ENCODE results near the gene TCN1. TPM values are rescaled to one million over a fixed set of nuclear protein-coding genes. Genes with fewer than 3 reads are reported as not detected.

The TCN1 gene
- total and polyA plus RNA-seq, 9 of the 15 experiments (the other 6 are each of a cell fraction or from before 2014, with no cell fraction given), result 0.63 to 25.9 (median 8.0) TPM

- TF ChIP-seq, protein P1, sequence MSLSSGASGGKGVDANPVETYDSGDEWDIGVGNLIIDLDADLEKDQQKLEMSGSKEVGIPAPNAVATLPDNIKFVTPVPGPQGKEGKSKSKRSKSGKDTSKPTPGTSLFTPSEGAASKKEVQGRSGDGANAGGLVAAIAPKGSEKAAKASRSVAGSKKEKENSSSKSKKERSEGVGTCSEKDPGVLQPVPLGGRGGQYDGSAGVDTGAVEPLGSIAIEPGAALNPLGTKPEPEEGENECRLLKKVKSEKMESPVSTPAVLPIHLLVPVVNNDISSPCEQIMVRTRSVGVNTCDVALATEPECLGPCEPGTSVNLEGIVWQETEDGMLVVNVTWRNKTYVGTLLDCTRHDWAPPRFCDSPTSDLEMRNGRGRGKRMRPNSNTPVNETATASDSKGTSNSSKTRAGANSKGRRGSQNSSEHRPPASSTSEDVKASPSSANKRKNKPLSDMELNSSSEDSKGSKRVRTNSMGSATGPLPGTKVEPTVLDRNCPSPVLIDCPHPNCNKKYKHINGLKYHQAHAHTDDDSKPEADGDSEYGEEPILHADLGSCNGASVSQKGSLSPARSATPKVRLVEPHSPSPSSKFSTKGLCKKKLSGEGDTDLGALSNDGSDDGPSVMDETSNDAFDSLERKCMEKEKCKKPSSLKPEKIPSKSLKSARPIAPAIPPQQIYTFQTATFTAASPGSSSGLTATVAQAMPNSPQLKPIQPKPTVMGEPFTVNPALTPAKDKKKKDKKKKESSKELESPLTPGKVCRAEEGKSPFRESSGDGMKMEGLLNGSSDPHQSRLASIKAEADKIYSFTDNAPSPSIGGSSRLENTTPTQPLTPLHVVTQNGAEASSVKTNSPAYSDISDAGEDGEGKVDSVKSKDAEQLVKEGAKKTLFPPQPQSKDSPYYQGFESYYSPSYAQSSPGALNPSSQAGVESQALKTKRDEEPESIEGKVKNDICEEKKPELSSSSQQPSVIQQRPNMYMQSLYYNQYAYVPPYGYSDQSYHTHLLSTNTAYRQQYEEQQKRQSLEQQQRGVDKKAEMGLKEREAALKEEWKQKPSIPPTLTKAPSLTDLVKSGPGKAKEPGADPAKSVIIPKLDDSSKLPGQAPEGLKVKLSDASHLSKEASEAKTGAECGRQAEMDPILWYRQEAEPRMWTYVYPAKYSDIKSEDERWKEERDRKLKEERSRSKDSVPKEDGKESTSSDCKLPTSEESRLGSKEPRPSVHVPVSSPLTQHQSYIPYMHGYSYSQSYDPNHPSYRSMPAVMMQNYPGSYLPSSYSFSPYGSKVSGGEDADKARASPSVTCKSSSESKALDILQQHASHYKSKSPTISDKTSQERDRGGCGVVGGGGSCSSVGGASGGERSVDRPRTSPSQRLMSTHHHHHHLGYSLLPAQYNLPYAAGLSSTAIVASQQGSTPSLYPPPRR (CRISPR knock-in tag; IDR thresholded peaks at IDR 0.05; ENCODE audit: borderline replicate concordance), result no peak
- TF ChIP-seq E2F5 (CRISPR knock-in tag; IDR thresholded peaks at IDR 0.05) (no peak), CREBBP (IDR thresholded peaks at IDR 0.05; ENCODE audit: low read depth, low read length) (no peak), ZNF217 (CRISPR knock-in tag; IDR thresholded peaks at IDR 0.05) (no peak), ZNF766 (CRISPR knock-in tag; conservative IDR thresholded peaks at IDR 0.05) (no peak), MTF1 (CRISPR knock-in tag; IDR thresholded peaks at IDR 0.05; ENCODE audit: borderline replicate concordance) (no peak)
These were observed 13.3 kb upstream of the TCN1 start (continued) for GRCh38 chr11:59879567-59879966.

Measured in K562 (cell line).